HCT116 (cell line): ENCODE measurements around the gene MESP2. TPM values are rescaled to one million over a fixed set of nuclear protein-coding genes. Genes with fewer than 3 reads are reported as not detected.

Experiments
- ATAC-seq: fragments of 200-7000 bp; cut with Tn5 transposase; 2 replicates; pipeline ENCODE4 v1.9.1; 2020; ENCODE audit warnings: mild to moderate bottlenecking, moderate library complexity
- BruUV-seq: library from RNA; stranded (reverse); fragments of 400-500 nt; replicated peaks from 2 replicates; lab custom pipeline; 2021; lab: Mats Ljungman, UMichigan
- CTCF ChIA-PET: fragments of 300-600 bp; sonication (Branson Sonifier 250); formaldehyde crosslinking; loops from one replicate; lab custom pipeline; 2021; ENCODE audit warnings: antibody characterized with exemption; lab: Charles Lee
- POLR2A ChIA-PET: fragments of 300-600, 350-600 bp; sonication (Branson Sonifier 250); formaldehyde crosslinking; loops from one replicate; lab custom pipeline; 2021; ENCODE audit warnings: antibody characterized with exemption; lab: Charles Lee
- RAD21 ChIA-PET, 2 experiments: fragments of 300-600 bp; sonication (Branson Sonifier 250); formaldehyde crosslinking; loops; one replicate each; lab custom pipeline; 2023; ENCODE audit warnings: low total read pairs in 2 of 2; ENCODE audit not compliant: uncharacterized antibody in 2 of 2, unreplicated experiment in 2 of 2, low non-redundant PET in 1 of 2; lab: Charles Lee
- DNase-seq: peaks from one replicate; pipeline ENCODE4 v3.0.0-alpha.2; 2010; ENCODE audit warnings: low read depth, low spot score
- H2AFZ ChIP-seq: fragments of 200-600 bp; shearing (Covaris generic), sonication (generic); 2 replicates; pipeline ENCODE4 v1.6.1; 2017; ENCODE audit warnings: low read depth, mixed run types, mixed read lengths, antibody characterized with exemption, low read length; ENCODE audit not compliant: poor library complexity, severe bottlenecking
- H3K27ac ChIP-seq: 2 replicates; pipeline ENCODE4 v1.5.1; 2012; ENCODE audit warnings: low read depth, low read length
- H3K27me3 ChIP-seq: fragments of 200-600 bp; sonication (generic); 2 replicates; pipeline ENCODE4 v1.6.1; 2016; ENCODE audit warnings: mixed run types, low read length, mixed read lengths; ENCODE audit not compliant: insufficient read depth
- H3K36me3 ChIP-seq, 2 experiments: fragments of 200-500 bp in 1 of 2; fragments of 200-600 bp in 1 of 2; sonication (Bioruptor generic) in 1 of 2; sonication (generic) in 1 of 2; 2 replicates each; pipeline versions ENCODE4 v1.5.1 to v1.6.1; 2014 to 2016; ENCODE audit warnings: low read length in 2 of 2, inconsistent platforms in 1 of 2, mixed read lengths in 1 of 2, mixed run types in 1 of 2; ENCODE audit not compliant: insufficient read depth in 2 of 2, control insufficient read depth in 1 of 2
- H3K4me1 ChIP-seq, 2 experiments: fragments of 200-600 bp in 1 of 2; sonication (generic) in 1 of 2; 2 replicates each; pipeline versions ENCODE4 v1.5.1 to v1.6.1; 2012 to 2017; ENCODE audit warnings: low read length in 2 of 2, inconsistent platforms in 1 of 2, mild to moderate bottlenecking in 1 of 2, mixed read lengths in 1 of 2, mixed run types in 1 of 2, moderate library complexity in 1 of 2; ENCODE audit not compliant: insufficient read depth in 2 of 2, control insufficient read depth in 1 of 2
- H3K4me2 ChIP-seq: fragments of 200-600 bp; sonication (generic); 2 replicates; pipeline ENCODE4 v1.6.1; 2017; ENCODE audit warnings: mixed run types, low read length, mixed read lengths
- H3K4me3 ChIP-seq, 2 experiments: fragments of 200-600 bp in 1 of 2; sonication (generic) in 1 of 2; replicated peaks in 1 of 2; 2 replicates each; pipeline ENCODE4 v1.5.1; 2011 to 2016; ENCODE audit warnings: low read length in 2 of 2, control low read depth in 1 of 2, low read depth in 1 of 2, mild to moderate bottlenecking in 1 of 2, mixed read lengths in 1 of 2, mixed run types in 1 of 2
- H3K79me2 ChIP-seq: fragments of 200-600 bp; sonication (generic); 2 replicates; pipeline ENCODE4 v1.6.1; 2017; ENCODE audit warnings: mild to moderate bottlenecking, mixed run types, low read length, moderate library complexity, mixed read lengths; ENCODE audit not compliant: insufficient read depth
- H3K9ac ChIP-seq: fragments of 200-600 bp; sonication (generic); 2 replicates; pipeline ENCODE4 v1.6.1; 2016; ENCODE audit warnings: low read length, mixed read lengths
- H3K9me2 ChIP-seq: fragments of 200-600 bp; sonication (generic), shearing (Covaris generic); 2 replicates; pipeline ENCODE4 v1.6.1; 2017; ENCODE audit warnings: mixed run types, mild to moderate bottlenecking, moderate library complexity; ENCODE audit not compliant: insufficient read depth
- H3K9me3 ChIP-seq, 2 experiments: fragments of 200-500 bp in 1 of 2; fragments of 200-600 bp in 1 of 2; sonication (Bioruptor generic) in 1 of 2; sonication (generic) in 1 of 2; 2 replicates each; pipeline ENCODE4 v1.6.1; 2014 to 2017; ENCODE audit warnings: low read length in 2 of 2, mixed read lengths in 2 of 2, inconsistent platforms in 1 of 2, low read depth in 1 of 2, mild to moderate bottlenecking in 1 of 2, mixed run types in 1 of 2, moderate library complexity in 1 of 2; ENCODE audit not compliant: control insufficient read depth in 1 of 2, insufficient read depth in 1 of 2
- H4K20me1 ChIP-seq: fragments of 200-600 bp; sonication (generic), shearing (Covaris generic); 2 replicates; pipeline ENCODE4 v1.6.1; 2017; ENCODE audit warnings: mixed run types, mild to moderate bottlenecking, moderate library complexity; ENCODE audit not compliant: insufficient read depth
- ATF3 ChIP-seq: IDR thresholded peaks from 2 replicates; pipeline ENCODE4 v1.6.1; 2012
- CBX3 ChIP-seq: IDR thresholded peaks from 2 replicates; pipeline ENCODE4 v1.6.1; 2012; ENCODE audit warnings: low read depth
- CEBPB ChIP-seq: IDR thresholded peaks from 2 replicates; pipeline ENCODE4 v1.6.1; 2012; ENCODE audit warnings: low read depth
- CTCF ChIP-seq, 3 experiments: fragments of 200-600 bp in 1 of 3; sonication (generic) in 1 of 3; IDR thresholded peaks in 2 of 3; conservative IDR thresholded peaks in 1 of 3; 2 replicates each; pipeline ENCODE4 v1.5.1; 2012 to 2017; ENCODE audit warnings: low read depth in 2 of 3, low read length in 2 of 3, antibody characterized with exemption in 1 of 3, borderline replicate concordance in 1 of 3, control low read depth in 1 of 3, mild to moderate bottlenecking in 1 of 3, mixed read lengths in 1 of 3, mixed run types in 1 of 3, moderate library complexity in 1 of 3; ENCODE audit not compliant: insufficient read depth in 1 of 3
- EGR1 ChIP-seq: IDR thresholded peaks from 2 replicates; pipeline ENCODE4 v1.6.1; 2012; ENCODE audit warnings: low read depth
- ELF1 ChIP-seq: IDR thresholded peaks from 2 replicates; pipeline ENCODE4 v1.6.1; 2012; ENCODE audit warnings: low read depth, borderline replicate concordance
- EZH2 ChIP-seq: fragments of 200-600 bp; sonication (generic); IDR thresholded peaks from 2 replicates; pipeline ENCODE4 v1.6.1; 2017; ENCODE audit warnings: antibody characterized with exemption, mixed run types
- EZH2phosphoT487 ChIP-seq: fragments of 200-600 bp; IDR thresholded peaks from 2 replicates; pipeline ENCODE4 v1.6.1; 2018; ENCODE audit warnings: antibody characterized with exemption, borderline replicate concordance
- FOSL1 ChIP-seq: IDR thresholded peaks from 2 replicates; pipeline ENCODE4 v1.6.1; 2012; ENCODE audit warnings: low read depth
- JUND ChIP-seq: IDR thresholded peaks from 2 replicates; pipeline ENCODE4 v1.6.1; 2012
- MAX ChIP-seq: IDR thresholded peaks from 2 replicates; pipeline ENCODE4 v1.6.1; 2012
- POLR2A ChIP-seq: IDR thresholded peaks from 2 replicates; pipeline ENCODE4 v1.7.0; 2011; ENCODE audit warnings: borderline replicate concordance; ENCODE audit not compliant: insufficient read depth, insufficient read length; ENCODE audit errors: extremely low read depth
- REST ChIP-seq: IDR thresholded peaks from 2 replicates; pipeline ENCODE4 v1.6.1; 2012; ENCODE audit warnings: low read depth
- SIN3A ChIP-seq: IDR thresholded peaks from 2 replicates; pipeline ENCODE4 v1.6.1; 2012; ENCODE audit warnings: low read depth
- SRF ChIP-seq: IDR thresholded peaks from 2 replicates; pipeline ENCODE4 v1.6.1; 2012; ENCODE audit warnings: low read depth
- TCF7L2 ChIP-seq: IDR thresholded peaks from 2 replicates; pipeline ENCODE4 v1.7.0; 2011; ENCODE audit warnings: borderline replicate concordance, inconsistent platforms; ENCODE audit not compliant: insufficient read depth, insufficient read length; ENCODE audit errors: extremely low read depth
- YY1 ChIP-seq: IDR thresholded peaks from 2 replicates; pipeline ENCODE4 v1.6.1; 2011; ENCODE audit warnings: low read length, low read depth, moderate library complexity, mild to moderate bottlenecking; ENCODE audit not compliant: insufficient replicate concordance; ENCODE audit errors: extremely low read depth
- ZBTB33 ChIP-seq: IDR thresholded peaks from 2 replicates; pipeline ENCODE4 v1.6.1; 2011; ENCODE audit warnings: mild to moderate bottlenecking, low read length, moderate library complexity; ENCODE audit not compliant: insufficient replicate concordance; ENCODE audit errors: extremely low read depth
- ZFX ChIP-seq: fragments of 450-650 bp; IDR thresholded peaks from 2 replicates; pipeline ENCODE4 v1.6.1; 2017
- ZNF274 ChIP-seq: fragments of 200-500 bp; sonication (Bioruptor generic); IDR thresholded peaks from 2 replicates; pipeline ENCODE4 v1.6.1; 2014; ENCODE audit warnings: mild to moderate bottlenecking, low read depth, low read length, inconsistent platforms
- intact Hi-C: fragments of 100-400 bp; cut with micrococcal nuclease; formaldehyde crosslinking; loops from 2 replicates; pipeline ENCODE4 v1.10.0; 2022
- total RNA-seq: library from RNA; stranded (reverse); gene quantifications from one replicate; pipeline ENCODE4 v1.2.1, GENCODE V29; 2021; ENCODE audit not compliant: unreplicated experiment

MESP2 gene
- total RNA-seq, 1 experiment from 2014 or later: 0.20 TPM

GRCh38 chr15:89768071-89768500, 8.0 kb upstream of the MESP2 start:
- intact Hi-C loops: no loop called here
- Histone ChIP-seq H3K27me3 (no peaks in the 10 kb centered on the region), H4K20me1 (no peaks in the 10 kb centered on the region), H3K4me2 (no peak overlapping the region), H3K9me2 (no peaks in the 10 kb centered on the region), H3K4me1 (peaks cover 0 to 14% of the 10 kb centered on the region in 2 experiments; a peak in 2 of 4 replicates), H3K36me3 (no peaks in the 10 kb centered on the region), H3K79me2 (no peaks in the 10 kb centered on the region), H3K9me3 (no peaks in the 10 kb centered on the region), H3K9ac (no peak overlapping the region), H2AFZ (no peak overlapping the region), H3K4me3 (no peak overlapping the region), H3K27ac (no peak overlapping the region)
- TF ChIP-seq POLR2A (no peak), ZBTB33 (no peak), CEBPB (no peak), MAX (no peak), EZH2 (no peak), FOSL1 (no peak), EGR1 (no peak), ATF3 (no peak), SRF (no peak), REST (no peak), CBX3 (no peak), EZH2phosphoT487 (no peak), ZFX (no peak), TCF7L2 (no peak), CTCF (IDR thresholded peaks at IDR 0.05 in 2 of 3, conservative IDR thresholded peaks at IDR 0.05 in 1 of 3; ENCODE audit: borderline replicate concordance in 1 of 3, insufficient read depth in 1 of 3, low read depth in 2 of 3, low read length in 2 of 3) (no peak), JUND (no peak), ZNF274 (no peak), SIN3A (no peak), ELF1 (no peak), YY1 (no peak)
- no TSS peak for BruUV-seq
- POLR2A ChIA-PET: no interaction called here
- CTCF ChIA-PET: interaction anchor here (1.1 kb wide), 1 partner anchor 107 kb away, joined by 4 read pairs; no protein-coding TSS in a partner anchor
- no peak for DNase-seq
- no peak for ATAC-seq
- RAD21 ChIA-PET: no interaction called here
